H1 (cell line): Measurements from ENCODE around the gene CFAP298. TPM values are rescaled to one million over a fixed set of nuclear protein-coding genes. Genes with fewer than 3 reads are reported as not detected.

ENCODE experiments used
- CTCF ChIA-PET: fragments of 300-600 bp; sonication (Branson Sonifier 250); formaldehyde crosslinking; loops from one replicate; lab custom pipeline; 2021; ENCODE audit not compliant: partially characterized antibody; lab: Charles Lee
- POLR2A ChIA-PET: fragments of 300-600 bp; sonication (Branson Sonifier 250); formaldehyde crosslinking; loops from one replicate; lab custom pipeline; 2021; ENCODE audit warnings: inconsistent platforms; ENCODE audit not compliant: partially characterized antibody; lab: Charles Lee
- DNase-seq, 2 experiments: peaks; one replicate each; pipeline versions ENCODE4 v3.0.0 to v3.0.0-alpha.2; 2010 to 2022; ENCODE audit warnings: low spot score in 2 of 2, low read depth in 1 of 2, mixed read lengths in 1 of 2
- FAIRE-seq: peaks from 2 replicates; lab custom pipeline; 2011; peaks lifted over from hg19 to GRCh38; lab: Jason Lieb, UNC
- H2AFZ ChIP-seq: 2 replicates; pipeline ENCODE4 v1.8.1; 2012; ENCODE audit warnings: low read length, inconsistent platforms
- H2AK5ac ChIP-seq: 2 replicates; pipeline ENCODE4 v1.6.1; 2013; ENCODE audit warnings: low read depth, low read length
- H2BK120ac ChIP-seq: replicated peaks from 2 replicates; pipeline ENCODE3; 2013; ENCODE audit warnings: low read depth, low read length, inconsistent platforms
- H2BK12ac ChIP-seq: 2 replicates; pipeline ENCODE4 v1.6.1; 2013; ENCODE audit warnings: low read depth, low read length
- H2BK15ac ChIP-seq: 2 replicates; pipeline ENCODE4 v1.6.1; 2013; ENCODE audit warnings: low read length
- H2BK20ac ChIP-seq: 2 replicates; pipeline ENCODE4 v1.6.1; 2013; ENCODE audit warnings: low read length
- H2BK5ac ChIP-seq: 2 replicates; pipeline ENCODE4 v1.6.1; 2013; ENCODE audit warnings: low read depth, low read length
- H3K14ac ChIP-seq: 2 replicates; pipeline ENCODE4 v1.6.1; 2013; ENCODE audit warnings: inconsistent platforms; ENCODE audit not compliant: insufficient read length
- H3K18ac ChIP-seq: 2 replicates; pipeline ENCODE4 v1.6.1; 2013; ENCODE audit warnings: low read length; ENCODE audit errors: extremely low read depth
- H3K23ac ChIP-seq: 2 replicates; pipeline ENCODE4 v1.6.1; 2013; ENCODE audit warnings: inconsistent platforms; ENCODE audit not compliant: insufficient read length
- H3K23me2 ChIP-seq: 2 replicates; pipeline ENCODE4 v1.6.1; 2013; ENCODE audit warnings: low read depth, low read length
- H3K27ac ChIP-seq: 2 replicates; pipeline ENCODE4 v1.6.1; 2011; ENCODE audit warnings: low read depth, low read length, inconsistent platforms
- H3K27me3 ChIP-seq, 4 experiments: replicated peaks in 1 of 4; 1 replicate in 1 of 4; 2 replicates in 3 of 4; pipeline versions ENCODE4 v1.6.1 to v1.8.1; 2011 to 2013; ENCODE audit warnings: low read length in 3 of 4, mild to moderate bottlenecking in 3 of 4, inconsistent platforms in 2 of 4, mixed read lengths in 2 of 4, moderate library complexity in 1 of 4; ENCODE audit not compliant: control insufficient read depth in 3 of 4, insufficient read depth in 3 of 4; ENCODE audit errors: extremely low read depth in 1 of 4
- H3K36me3 ChIP-seq, 4 experiments: 2 replicates each; pipeline versions ENCODE4 v1.6.1 to v1.8.1; 2011 to 2013; ENCODE audit warnings: mild to moderate bottlenecking in 4 of 4, low read length in 3 of 4, moderate library complexity in 2 of 4, control low read depth in 1 of 4, inconsistent platforms in 1 of 4; ENCODE audit not compliant: insufficient read depth in 4 of 4, control insufficient read depth in 2 of 4
- H3K4ac ChIP-seq: replicated peaks from 2 replicates; pipeline ENCODE3; 2013; ENCODE audit warnings: low read length, low read depth, mixed read lengths, inconsistent platforms; ENCODE audit not compliant: insufficient read length
- H3K4me1 ChIP-seq, 4 experiments: replicated peaks in 1 of 4; 1 replicate in 1 of 4; 2 replicates in 3 of 4; pipeline versions ENCODE4 v1.6.1 to v1.8.1; 2011 to 2013; ENCODE audit warnings: low read length in 3 of 4, inconsistent platforms in 2 of 4, mixed read lengths in 1 of 4; ENCODE audit not compliant: insufficient read depth in 4 of 4, control insufficient read depth in 3 of 4
- H3K4me2 ChIP-seq, 2 experiments: 2 replicates each; pipeline versions ENCODE4 v1.6.1 to v1.8.1; 2011 to 2013; ENCODE audit warnings: low read depth in 2 of 2, low read length in 2 of 2, control low read depth in 1 of 2, inconsistent platforms in 1 of 2, mild to moderate bottlenecking in 1 of 2; ENCODE audit not compliant: insufficient read depth in 1 of 2
- H3K4me3 ChIP-seq, 4 experiments: fragments of 200-600, 300-600 bp in 1 of 4; sonication (generic), shearing (Covaris generic), sonication (Bioruptor Twin) in 1 of 4; 2 replicates each; pipeline versions ENCODE4 v1.5.1 to v1.8.1; 2011 to 2016; ENCODE audit warnings: low read length in 4 of 4, low read depth in 3 of 4, control low read depth in 2 of 4, inconsistent platforms in 2 of 4, mild to moderate bottlenecking in 2 of 4, mixed read lengths in 1 of 4, moderate library complexity in 1 of 4; ENCODE audit not compliant: insufficient read depth in 2 of 4; ENCODE audit errors: extremely low read depth in 1 of 4
- H3K56ac ChIP-seq: replicated peaks from 2 replicates; pipeline ENCODE3; 2013; ENCODE audit warnings: low read depth, mild to moderate bottlenecking, mixed read lengths, low read length, inconsistent platforms; ENCODE audit not compliant: insufficient read length
- H3K79me1 ChIP-seq: 2 replicates; pipeline ENCODE4 v1.6.1; 2013; ENCODE audit warnings: low read depth, low read length, control low read depth
- H3K79me2 ChIP-seq, 2 experiments: 2 replicates each; pipeline versions ENCODE4 v1.6.1 to v1.8.1; 2012 to 2013; ENCODE audit warnings: low read length in 2 of 2, mild to moderate bottlenecking in 2 of 2, inconsistent platforms in 1 of 2; ENCODE audit not compliant: insufficient read depth in 2 of 2, control insufficient read depth in 1 of 2
- H3K9ac ChIP-seq, 4 experiments: replicated peaks in 1 of 4; 1 replicate in 1 of 4; 2 replicates in 3 of 4; pipeline versions ENCODE4 v1.6.1 to v1.8.1; 2011 to 2013; ENCODE audit warnings: low read depth in 3 of 4, low read length in 3 of 4, control low read depth in 2 of 4, mild to moderate bottlenecking in 2 of 4, moderate library complexity in 2 of 4, inconsistent platforms in 1 of 4; ENCODE audit errors: extremely low read depth in 1 of 4
- H3K9me3 ChIP-seq, 2 experiments: 2 replicates each; pipeline versions ENCODE4 v1.6.1 to v1.8.1; 2012 to 2013; ENCODE audit warnings: mild to moderate bottlenecking in 2 of 2, moderate library complexity in 2 of 2, control low read depth in 1 of 2, inconsistent platforms in 1 of 2, low read depth in 1 of 2, low read length in 1 of 2, mixed read lengths in 1 of 2; ENCODE audit not compliant: insufficient read depth in 2 of 2
- H4K20me1 ChIP-seq, 2 experiments: replicated peaks in 1 of 2; 2 replicates each; pipeline versions ENCODE3 to v1.8.1; 2011 to 2013; ENCODE audit warnings: inconsistent platforms in 2 of 2, low read length in 2 of 2, mild to moderate bottlenecking in 1 of 2; ENCODE audit not compliant: insufficient read depth in 2 of 2, control insufficient read depth in 1 of 2
- H4K5ac ChIP-seq: 2 replicates; pipeline ENCODE4 v1.6.1; 2013; ENCODE audit warnings: low read length, low read depth, mixed read lengths, inconsistent platforms; ENCODE audit not compliant: insufficient read length
- H4K8ac ChIP-seq: 2 replicates; pipeline ENCODE4 v1.8.0; 2013; ENCODE audit warnings: mild to moderate bottlenecking, moderate library complexity, low read length, inconsistent platforms; ENCODE audit not compliant: insufficient read depth; ENCODE audit errors: extremely low read depth
- H4K91ac ChIP-seq: replicated peaks from 2 replicates; pipeline ENCODE3; 2013; ENCODE audit warnings: low read length, mixed read lengths, inconsistent platforms; ENCODE audit not compliant: insufficient read length
- BRCA1 ChIP-seq: IDR thresholded peaks from 2 replicates; pipeline ENCODE4 v1.6.1; 2012; ENCODE audit warnings: low read depth, low read length, improper control_type of control experiment
- KDM4A ChIP-seq: IDR thresholded peaks from one replicate; pipeline ENCODE4 v1.7.1; 2012; ENCODE audit warnings: low read depth, mild to moderate bottlenecking, moderate library complexity, low read length, inconsistent platforms; ENCODE audit not compliant: severe bottlenecking
- SP4 ChIP-seq: IDR thresholded peaks from 2 replicates; pipeline ENCODE4 v1.6.1; 2012; ENCODE audit warnings: low read length, inconsistent platforms
- TAF7 ChIP-seq: optimal IDR thresholded peaks from 2 replicates; pipeline ENCODE3; 2011; ENCODE audit warnings: low read depth, mild to moderate bottlenecking, inconsistent platforms, low read length, moderate library complexity, borderline replicate concordance
- TCF12 ChIP-seq: IDR thresholded peaks from 2 replicates; pipeline ENCODE4 v1.6.1; 2011; ENCODE audit warnings: low read depth, mild to moderate bottlenecking, low read length
- WGBS, 2 experiments: shearing (Covaris generic) in 1 of 2; methylation state at CpG; one replicate each; pipeline versions ENCODE4 v1.1.6 to v1.1.7; 2013 to 2015; ENCODE audit warnings: low lambda C conversion rate in 2 of 2, mixed read lengths in 2 of 2, inconsistent platforms in 1 of 2, low coverage in 1 of 2, missing lambda C conversion rate in 1 of 2; ENCODE audit not compliant: insufficient replicate concordance in 2 of 2, insufficient coverage in 1 of 2, insufficient read length in 1 of 2; ENCODE audit errors: extremely low coverage in 1 of 2, missing lambda C conversion rate in 1 of 2; 5-methylcytosine and 5-hydroxymethylcytosine counted together
- polyA plus RNA-seq, 7 experiments: library from polyadenylated mRNA; depleted of rRNA in 3 of 7; stranded (reverse) in 5 of 7; unstranded in 2 of 7; fragments of >200 nt in 5 of 7; fragments of 200-250 nt in 2 of 7; gene quantifications; 1 replicate in 5 of 7; 2 replicates in 1 of 7; 4 replicates in 1 of 7; pipeline versions ENCODE4 v1.2.1 to v1.2.3, GENCODE V29; 2011 to 2013; ENCODE audit warnings: missing spikeins in 2 of 7, mixed read lengths in 2 of 7
- total RNA-seq: library from RNA; stranded (reverse); fragmentation: NEBNext Ultra II Directional; extraction: Animal tissue kit (Norgen Biotek cat#: 25700); gene quantifications from 2 replicates; pipeline ENCODE4 v1.2.1, GENCODE V29; 2021

CFAP298 gene
- total and polyA plus RNA-seq, 2 of the 8 experiments (the other 6 are each of a cell fraction or from before 2014, with no cell fraction given), result 43.0 to 68.1 TPM

- Histone ChIP-seq H3K4me2 (no peak overlapping the region), H3K79me2 (no peaks in the 10 kb centered on the region), H2BK20ac (no peak overlapping the region), H2BK12ac (no peak overlapping the region), H3K14ac (no peak overlapping the region), H2AK5ac (no peak overlapping the region), H4K91ac (no peak overlapping the region), H3K9ac (no peak overlapping the region), H4K5ac (no peak overlapping the region), H4K20me1 (no peaks in the 10 kb centered on the region), H4K8ac (no peak overlapping the region), H3K4me1 (no peaks in the 10 kb centered on the region), H3K23ac (no peak overlapping the region), H2BK5ac (no peak overlapping the region), H3K23me2 (no peaks in the 10 kb centered on the region), H3K4ac (no peak overlapping the region), H3K79me1 (no peaks in the 10 kb centered on the region), H3K18ac (no peak overlapping the region), H3K36me3 (no peaks in the 10 kb centered on the region), H3K27ac (no peak overlapping the region), H3K56ac (no peak overlapping the region), H3K9me3 (peaks cover 0 to 3% of the 10 kb centered on the region in 2 experiments; a peak in 2 of 4 replicates), H2BK120ac (no peak overlapping the region), H3K27me3 (no peaks in the 10 kb centered on the region), H2AFZ (no peak overlapping the region), H3K4me3 (no peak overlapping the region), H2BK15ac (no peak overlapping the region)
- FAIRE-seq (no peak), DNase-seq (no peak)
- ChIA-PET CTCF (interaction anchor here (1.2 kb wide), 2 partner anchors 15 to 26 kb away, joined by 3 to 5 read pairs; partner anchors contain the start of gene CFAP298), POLR2A (no interaction called here)
- WGBS, 2 experiments, result 88% methylated on average over 3 of the region's 3 CpGs; no CpG with 5 or more reads in 1 of the 2 experiments
- TF ChIP-seq SP4 (no peak), TAF7 (no peak), KDM4A (no peak), TCF12 (no peak), BRCA1 (no peak)
These were observed 14.5 kb upstream of the CFAP298 start for GRCh38 chr21:32626621-32627196.
